Measurements from ENCODE around the gene SBNO2. TPM values are rescaled to one million over a fixed set of nuclear protein-coding genes. Genes with fewer than 3 reads are reported as not detected.

The SBNO2 gene
- total RNA-seq, 1 donor from 2014 or later, result 3.3 TPM

- Histone ChIP-seq H3K4me1 (peaks cover 3% of the 10 kb centered on the region), H3K9ac (no peak overlapping the region), H3K27ac (no peak overlapping the region), H3F3A (ENCODE audit: low read depth) (peaks cover 21% of the 10 kb centered on the region), H3K27me3 (no peaks in the 10 kb centered on the region), H4K20me1 (ENCODE audit: low read depth) (peaks cover 15% of the 10 kb centered on the region), H3K79me2 (ENCODE audit: low read depth) (no peaks in the 10 kb centered on the region), H3K4me2 (no peak overlapping the region), H3K36me3 (no peaks in the 10 kb centered on the region), H3K9me3 (ENCODE audit: low read depth) (no peaks in the 10 kb centered on the region), H3K4me3 (no peak overlapping the region), H2AFZ (replicated peaks) (no peak overlapping the region)
- H3K9me3 Mint-ChIP-seq, result no peaks in the 10 kb centered on the region
- no peak for TF ChIP-seq EZH2phosphoT487 (IDR thresholded peaks at IDR 0.05)
- TF ChIP-seq EZH2 (IDR thresholded peaks at IDR 0.05), result no peak
- TF ChIP-seq CTCF (IDR thresholded peaks at IDR 0.05), result no peak
- H3K36me3 Mint-ChIP-seq, result no peaks in the 10 kb centered on the region
- H3K4me1 Mint-ChIP-seq, result no peaks in the 10 kb centered on the region
- no peak for DNase-seq (ENCODE audit: low spot score)
- H3K4me3 Mint-ChIP-seq, result no peak overlapping the region
- H3K27me3 Mint-ChIP-seq (ENCODE audit: insufficient read depth, low read depth), result no peaks in the 10 kb centered on the region
- H3K27ac Mint-ChIP-seq, result no peak overlapping the region
Observed at GRCh38 chr19:1111641-1112267, 62.3 kb downstream of the SBNO2 start.

GRCh38 chr19:1110809-1111640, 63.0 kb downstream of the SBNO2 start:
- no peak for TF ChIP-seq EZH2phosphoT487 (IDR thresholded peaks at IDR 0.05)
- no peak for TF ChIP-seq EZH2 (IDR thresholded peaks at IDR 0.05)
- Histone ChIP-seq H3K4me2 (no peak overlapping the region), H3K4me3 (no peak overlapping the region), H3K79me2 (ENCODE audit: low read depth) (peaks cover 2% of the 10 kb centered on the region), H4K20me1 (ENCODE audit: low read depth) (peaks cover 22% of the 10 kb centered on the region), H2AFZ (replicated peaks) (no peak overlapping the region), H3K27ac (no peak overlapping the region), H3K36me3 (no peaks in the 10 kb centered on the region), H3K27me3 (no peaks in the 10 kb centered on the region), H3F3A (ENCODE audit: low read depth) (peaks cover 21% of the 10 kb centered on the region), H3K9ac (no peak overlapping the region), H3K9me3 (ENCODE audit: low read depth) (no peaks in the 10 kb centered on the region), H3K4me1 (peaks cover 3% of the 10 kb centered on the region)
- Mint-ChIP-seq H3K9me3 (no peaks in the 10 kb centered on the region), H3K4me1 (no peaks in the 10 kb centered on the region), H3K4me3 (no peak overlapping the region), H3K36me3 (no peaks in the 10 kb centered on the region), H3K27ac (no peak overlapping the region), H3K27me3 (ENCODE audit: insufficient read depth, low read depth) (no peaks in the 10 kb centered on the region)
- no peak for DNase-seq (ENCODE audit: low spot score)

GRCh38 chr19:1109697-1110671, 64.1 kb downstream of the SBNO2 start:
- DNase-seq (ENCODE audit: low spot score), result no peak
- Histone ChIP-seq H3K9ac (no peak overlapping the region), H3K36me3 (no peaks in the 10 kb centered on the region), H3F3A (ENCODE audit: low read depth) (peaks cover 25% of the 10 kb centered on the region), H3K9me3 (ENCODE audit: low read depth) (no peaks in the 10 kb centered on the region), H3K79me2 (ENCODE audit: low read depth) (peaks cover 13% of the 10 kb centered on the region), H2AFZ (replicated peaks) (no peak overlapping the region), H3K4me2 (no peak overlapping the region), H3K27me3 (no peaks in the 10 kb centered on the region), H3K27ac (no peak overlapping the region), H3K4me3 (no peak overlapping the region), H3K4me1 (peaks cover 9% of the 10 kb centered on the region), H4K20me1 (ENCODE audit: low read depth) (peaks cover 32% of the 10 kb centered on the region)
- TF ChIP-seq CTCF (IDR thresholded peaks at IDR 0.05) (no peak), EZH2 (IDR thresholded peaks at IDR 0.05) (no peak), EZH2phosphoT487 (IDR thresholded peaks at IDR 0.05) (no peak)
- Mint-ChIP-seq H3K27ac (no peak overlapping the region), H3K9me3 (no peaks in the 10 kb centered on the region), H3K27me3 (ENCODE audit: insufficient read depth, low read depth) (no peaks in the 10 kb centered on the region), H3K4me3 (no peak overlapping the region), H3K4me1 (peaks cover 3% of the 10 kb centered on the region), H3K36me3 (no peaks in the 10 kb centered on the region)

All from neural progenitor cell (in vitro differentiated cells).